H1 (cell line): Measurements from ENCODE around the gene TACR2. TPM values are rescaled to one million over a fixed set of nuclear protein-coding genes. Genes with fewer than 3 reads are reported as not detected.

Experiments used
- CTCF ChIA-PET: fragments of 300-600 bp; sonication (Branson Sonifier 250); formaldehyde crosslinking; loops from one replicate; lab custom pipeline; 2021; ENCODE audit not compliant: partially characterized antibody; lab: Charles Lee
- POLR2A ChIA-PET: fragments of 300-600 bp; sonication (Branson Sonifier 250); formaldehyde crosslinking; loops from one replicate; lab custom pipeline; 2021; ENCODE audit warnings: inconsistent platforms; ENCODE audit not compliant: partially characterized antibody; lab: Charles Lee
- DNase-seq, 2 experiments: peaks; one replicate each; pipeline versions ENCODE4 v3.0.0 to v3.0.0-alpha.2; 2010 to 2022; ENCODE audit warnings: low spot score in 2 of 2, low read depth in 1 of 2, mixed read lengths in 1 of 2
- FAIRE-seq: peaks from 2 replicates; lab custom pipeline; 2011; peaks lifted over from hg19 to GRCh38; lab: Jason Lieb, UNC
- H2AFZ ChIP-seq: 2 replicates; pipeline ENCODE4 v1.8.1; 2012; ENCODE audit warnings: low read length, inconsistent platforms
- H2AK5ac ChIP-seq: 2 replicates; pipeline ENCODE4 v1.6.1; 2013; ENCODE audit warnings: low read depth, low read length
- H2BK120ac ChIP-seq: replicated peaks from 2 replicates; pipeline ENCODE3; 2013; ENCODE audit warnings: low read depth, low read length, inconsistent platforms
- H2BK12ac ChIP-seq: 2 replicates; pipeline ENCODE4 v1.6.1; 2013; ENCODE audit warnings: low read depth, low read length
- H2BK15ac ChIP-seq: 2 replicates; pipeline ENCODE4 v1.6.1; 2013; ENCODE audit warnings: low read length
- H2BK20ac ChIP-seq: 2 replicates; pipeline ENCODE4 v1.6.1; 2013; ENCODE audit warnings: low read length
- H2BK5ac ChIP-seq: 2 replicates; pipeline ENCODE4 v1.6.1; 2013; ENCODE audit warnings: low read depth, low read length
- H3K14ac ChIP-seq: 2 replicates; pipeline ENCODE4 v1.6.1; 2013; ENCODE audit warnings: inconsistent platforms; ENCODE audit not compliant: insufficient read length
- H3K18ac ChIP-seq: 2 replicates; pipeline ENCODE4 v1.6.1; 2013; ENCODE audit warnings: low read length; ENCODE audit errors: extremely low read depth
- H3K23ac ChIP-seq: 2 replicates; pipeline ENCODE4 v1.6.1; 2013; ENCODE audit warnings: inconsistent platforms; ENCODE audit not compliant: insufficient read length
- H3K23me2 ChIP-seq: 2 replicates; pipeline ENCODE4 v1.6.1; 2013; ENCODE audit warnings: low read depth, low read length
- H3K27ac ChIP-seq: 2 replicates; pipeline ENCODE4 v1.6.1; 2011; ENCODE audit warnings: low read depth, low read length, inconsistent platforms
- H3K27me3 ChIP-seq, 4 experiments: replicated peaks in 1 of 4; 1 replicate in 1 of 4; 2 replicates in 3 of 4; pipeline versions ENCODE4 v1.6.1 to v1.8.1; 2011 to 2013; ENCODE audit warnings: low read length in 3 of 4, mild to moderate bottlenecking in 3 of 4, inconsistent platforms in 2 of 4, mixed read lengths in 2 of 4, moderate library complexity in 1 of 4; ENCODE audit not compliant: control insufficient read depth in 3 of 4, insufficient read depth in 3 of 4; ENCODE audit errors: extremely low read depth in 1 of 4
- H3K36me3 ChIP-seq, 4 experiments: 2 replicates each; pipeline versions ENCODE4 v1.6.1 to v1.8.1; 2011 to 2013; ENCODE audit warnings: mild to moderate bottlenecking in 4 of 4, low read length in 3 of 4, moderate library complexity in 2 of 4, control low read depth in 1 of 4, inconsistent platforms in 1 of 4; ENCODE audit not compliant: insufficient read depth in 4 of 4, control insufficient read depth in 2 of 4
- H3K4ac ChIP-seq: replicated peaks from 2 replicates; pipeline ENCODE3; 2013; ENCODE audit warnings: low read length, low read depth, mixed read lengths, inconsistent platforms; ENCODE audit not compliant: insufficient read length
- H3K4me1 ChIP-seq, 4 experiments: replicated peaks in 1 of 4; 1 replicate in 1 of 4; 2 replicates in 3 of 4; pipeline versions ENCODE4 v1.6.1 to v1.8.1; 2011 to 2013; ENCODE audit warnings: low read length in 3 of 4, inconsistent platforms in 2 of 4, mixed read lengths in 1 of 4; ENCODE audit not compliant: insufficient read depth in 4 of 4, control insufficient read depth in 3 of 4
- H3K4me2 ChIP-seq, 2 experiments: 2 replicates each; pipeline versions ENCODE4 v1.6.1 to v1.8.1; 2011 to 2013; ENCODE audit warnings: low read depth in 2 of 2, low read length in 2 of 2, control low read depth in 1 of 2, inconsistent platforms in 1 of 2, mild to moderate bottlenecking in 1 of 2; ENCODE audit not compliant: insufficient read depth in 1 of 2
- H3K4me3 ChIP-seq, 4 experiments: fragments of 200-600, 300-600 bp in 1 of 4; sonication (generic), shearing (Covaris generic), sonication (Bioruptor Twin) in 1 of 4; 2 replicates each; pipeline versions ENCODE4 v1.5.1 to v1.8.1; 2011 to 2016; ENCODE audit warnings: low read length in 4 of 4, low read depth in 3 of 4, control low read depth in 2 of 4, inconsistent platforms in 2 of 4, mild to moderate bottlenecking in 2 of 4, mixed read lengths in 1 of 4, moderate library complexity in 1 of 4; ENCODE audit not compliant: insufficient read depth in 2 of 4; ENCODE audit errors: extremely low read depth in 1 of 4
- H3K56ac ChIP-seq: replicated peaks from 2 replicates; pipeline ENCODE3; 2013; ENCODE audit warnings: low read depth, mild to moderate bottlenecking, mixed read lengths, low read length, inconsistent platforms; ENCODE audit not compliant: insufficient read length
- H3K79me1 ChIP-seq: 2 replicates; pipeline ENCODE4 v1.6.1; 2013; ENCODE audit warnings: low read depth, low read length, control low read depth
- H3K79me2 ChIP-seq, 2 experiments: 2 replicates each; pipeline versions ENCODE4 v1.6.1 to v1.8.1; 2012 to 2013; ENCODE audit warnings: low read length in 2 of 2, mild to moderate bottlenecking in 2 of 2, inconsistent platforms in 1 of 2; ENCODE audit not compliant: insufficient read depth in 2 of 2, control insufficient read depth in 1 of 2
- H3K9ac ChIP-seq, 4 experiments: replicated peaks in 1 of 4; 1 replicate in 1 of 4; 2 replicates in 3 of 4; pipeline versions ENCODE4 v1.6.1 to v1.8.1; 2011 to 2013; ENCODE audit warnings: low read depth in 3 of 4, low read length in 3 of 4, control low read depth in 2 of 4, mild to moderate bottlenecking in 2 of 4, moderate library complexity in 2 of 4, inconsistent platforms in 1 of 4; ENCODE audit errors: extremely low read depth in 1 of 4
- H3K9me3 ChIP-seq, 2 experiments: 2 replicates each; pipeline versions ENCODE4 v1.6.1 to v1.8.1; 2012 to 2013; ENCODE audit warnings: mild to moderate bottlenecking in 2 of 2, moderate library complexity in 2 of 2, control low read depth in 1 of 2, inconsistent platforms in 1 of 2, low read depth in 1 of 2, low read length in 1 of 2, mixed read lengths in 1 of 2; ENCODE audit not compliant: insufficient read depth in 2 of 2
- H4K20me1 ChIP-seq, 2 experiments: replicated peaks in 1 of 2; 2 replicates each; pipeline versions ENCODE3 to v1.8.1; 2011 to 2013; ENCODE audit warnings: inconsistent platforms in 2 of 2, low read length in 2 of 2, mild to moderate bottlenecking in 1 of 2; ENCODE audit not compliant: insufficient read depth in 2 of 2, control insufficient read depth in 1 of 2
- H4K5ac ChIP-seq: 2 replicates; pipeline ENCODE4 v1.6.1; 2013; ENCODE audit warnings: low read length, low read depth, mixed read lengths, inconsistent platforms; ENCODE audit not compliant: insufficient read length
- H4K8ac ChIP-seq: 2 replicates; pipeline ENCODE4 v1.8.0; 2013; ENCODE audit warnings: mild to moderate bottlenecking, moderate library complexity, low read length, inconsistent platforms; ENCODE audit not compliant: insufficient read depth; ENCODE audit errors: extremely low read depth
- H4K91ac ChIP-seq: replicated peaks from 2 replicates; pipeline ENCODE3; 2013; ENCODE audit warnings: low read length, mixed read lengths, inconsistent platforms; ENCODE audit not compliant: insufficient read length
- ASH2L ChIP-seq: fragments of 200-600, 300-600 bp; sonication (generic); IDR thresholded peaks from one replicate; pipeline ENCODE4 v1.7.1; 2017; ENCODE audit warnings: low read length
- JUN ChIP-seq: IDR thresholded peaks from 2 replicates; pipeline ENCODE4 v1.6.1; 2011; ENCODE audit warnings: low read depth, mild to moderate bottlenecking, improper control_type of control experiment, low read length
- KDM1A ChIP-seq: fragments of 200-600, 300-600 bp; sonication (generic); IDR thresholded peaks from 2 replicates; pipeline ENCODE4 v1.7.1; 2016; ENCODE audit warnings: mild to moderate bottlenecking, low read length, borderline replicate concordance
- SIRT6 ChIP-seq: IDR thresholded peaks from one replicate; pipeline ENCODE4 v1.7.1; 2012; ENCODE audit warnings: low read length, inconsistent platforms
- SP1 ChIP-seq: IDR thresholded peaks from 2 replicates; pipeline ENCODE4 v1.6.1; 2011; ENCODE audit warnings: low read depth, low read length
- SP4 ChIP-seq: IDR thresholded peaks from 2 replicates; pipeline ENCODE4 v1.6.1; 2012; ENCODE audit warnings: low read length, inconsistent platforms
- WGBS, 2 experiments: shearing (Covaris generic) in 1 of 2; methylation state at CpG; one replicate each; pipeline versions ENCODE4 v1.1.6 to v1.1.7; 2013 to 2015; ENCODE audit warnings: low lambda C conversion rate in 2 of 2, mixed read lengths in 2 of 2, inconsistent platforms in 1 of 2, low coverage in 1 of 2, missing lambda C conversion rate in 1 of 2; ENCODE audit not compliant: insufficient replicate concordance in 2 of 2, insufficient coverage in 1 of 2, insufficient read length in 1 of 2; ENCODE audit errors: extremely low coverage in 1 of 2, missing lambda C conversion rate in 1 of 2; 5-methylcytosine and 5-hydroxymethylcytosine counted together
- polyA plus RNA-seq, 7 experiments: library from polyadenylated mRNA; depleted of rRNA in 3 of 7; stranded (reverse) in 5 of 7; unstranded in 2 of 7; fragments of >200 nt in 5 of 7; fragments of 200-250 nt in 2 of 7; gene quantifications; 1 replicate in 5 of 7; 2 replicates in 1 of 7; 4 replicates in 1 of 7; pipeline versions ENCODE4 v1.2.1 to v1.2.3, GENCODE V29; 2011 to 2013; ENCODE audit warnings: missing spikeins in 2 of 7, mixed read lengths in 2 of 7
- total RNA-seq: library from RNA; stranded (reverse); fragmentation: NEBNext Ultra II Directional; extraction: Animal tissue kit (Norgen Biotek cat#: 25700); gene quantifications from 2 replicates; pipeline ENCODE4 v1.2.1, GENCODE V29; 2021
- TF ChIP-seq, protein P1 (sequence below): IDR thresholded peaks from 2 replicates; pipeline ENCODE4 v1.6.1; 2011; ENCODE audit warnings: low read length, improper control_type of control experiment

TACR2 gene
- total and polyA plus RNA-seq, 2 of the 8 experiments (the other 6 are each of a cell fraction or from before 2014, with no cell fraction given) = 0.06 TPM; not detected in 1

DNA sequence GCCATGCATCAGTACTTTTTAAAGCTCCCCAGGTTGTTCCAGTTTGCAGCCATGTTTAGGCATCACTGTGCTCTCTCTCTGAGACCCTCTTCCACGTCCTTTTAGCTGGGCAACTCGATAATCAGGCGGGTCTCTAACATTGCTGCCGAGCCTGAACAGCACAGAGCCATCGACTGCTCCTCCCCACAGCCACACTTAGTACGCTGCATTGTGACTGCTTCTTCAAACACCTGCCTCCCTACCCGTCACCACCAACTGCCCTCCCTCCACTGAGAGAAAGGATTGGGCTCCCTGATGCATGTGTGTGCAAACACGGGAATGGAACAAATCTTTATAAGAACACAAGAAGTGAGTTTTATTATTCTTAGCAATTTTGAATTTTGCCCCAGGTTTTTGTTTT is 11.4 kb upstream of the TACR2 start:
- Histone ChIP-seq H3K27me3 (no peaks in the 10 kb centered on the region), H2BK20ac (no peak overlapping the region), H2AFZ (no peak overlapping the region)

More for the DNA sequence above, 11.4 kb upstream of the TACR2 start:
- no peak overlapping the region for H3K4me3 ChIP-seq
- ChIA-PET CTCF (interaction anchor here (1.1 to 16.6 kb wide), 10 partner anchors 9 to 137 kb away, joined by 3 to 150 read pairs (median 8); partner anchors contain the start of genes TACR2 and TSPAN15), POLR2A (interaction anchor here (0.7 kb wide), 1 partner anchor 31 kb away, joined by 3 read pairs; no protein-coding TSS in a partner anchor)
- H3K27ac ChIP-seq = no peak overlapping the region
- no peak overlapping the region for H4K91ac ChIP-seq
- H3K23ac ChIP-seq = no peak overlapping the region
- WGBS, 2 experiments = 80% methylated on average over 8 of the region's 8 CpGs; no CpG with 5 or more reads in 1 of the 2 experiments
- H3K79me1 ChIP-seq = no peaks in the 10 kb centered on the region
- no peak overlapping the region for H3K4me2 ChIP-seq
- DNase-seq (no peak), FAIRE-seq (no peak)
- no peak overlapping the region for H2BK5ac ChIP-seq
- no peak overlapping the region for H2BK120ac ChIP-seq
- H2BK12ac ChIP-seq = no peak overlapping the region
- no peak overlapping the region for H3K14ac ChIP-seq
- no peak overlapping the region for H4K5ac ChIP-seq
- no peak overlapping the region for H2AK5ac ChIP-seq
- H4K8ac ChIP-seq = no peak overlapping the region; the same call in 1 of the 2 replicates
- no peak overlapping the region for H3K4ac ChIP-seq
- H3K36me3 ChIP-seq = no peaks in the 10 kb centered on the region
- no peaks in the 10 kb centered on the region for H3K79me2 ChIP-seq
- no peaks in the 10 kb centered on the region for H3K23me2 ChIP-seq
- H4K20me1 ChIP-seq = no peaks in the 10 kb centered on the region
- no peaks in the 10 kb centered on the region for H3K4me1 ChIP-seq
- TF ChIP-seq, protein P1, sequence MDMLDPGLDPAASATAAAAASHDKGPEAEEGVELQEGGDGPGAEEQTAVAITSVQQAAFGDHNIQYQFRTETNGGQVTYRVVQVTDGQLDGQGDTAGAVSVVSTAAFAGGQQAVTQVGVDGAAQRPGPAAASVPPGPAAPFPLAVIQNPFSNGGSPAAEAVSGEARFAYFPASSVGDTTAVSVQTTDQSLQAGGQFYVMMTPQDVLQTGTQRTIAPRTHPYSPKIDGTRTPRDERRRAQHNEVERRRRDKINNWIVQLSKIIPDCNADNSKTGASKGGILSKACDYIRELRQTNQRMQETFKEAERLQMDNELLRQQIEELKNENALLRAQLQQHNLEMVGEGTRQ = no peak
- no peak for TF ChIP-seq SIRT6
- TF ChIP-seq KDM1A = no peak
- no peak for TF ChIP-seq ASH2L
- TF ChIP-seq SP1 = no peak
- no peak for TF ChIP-seq JUN
- no peak for TF ChIP-seq SP4
- TF ChIP-seq, all 59 proteins: peak for 0
- H3K56ac ChIP-seq = no peak overlapping the region
- no peak overlapping the region for H2BK15ac ChIP-seq
- no peak overlapping the region for H3K9ac ChIP-seq
- H3K18ac ChIP-seq = no peak overlapping the region
- no peaks in the 10 kb centered on the region for H3K9me3 ChIP-seq
